Measurements from ENCODE around the gene USP11.

Gene USP11

GRCh38 chrX:47296766-47297365 lies 64.1 kb downstream of the USP11 start:
- H3K4me1 Mint-ChIP-seq, result no peaks in the 10 kb centered on the region
- H3K36me3 Mint-ChIP-seq, result no peaks in the 10 kb centered on the region
- no peak overlapping the region for H3K27ac Mint-ChIP-seq
- no peaks in the 10 kb centered on the region for H3K9me3 Mint-ChIP-seq
- H3K27me3 Mint-ChIP-seq, result no peaks in the 10 kb centered on the region
- H3K4me3 Mint-ChIP-seq, result no peak overlapping the region

DNA sequence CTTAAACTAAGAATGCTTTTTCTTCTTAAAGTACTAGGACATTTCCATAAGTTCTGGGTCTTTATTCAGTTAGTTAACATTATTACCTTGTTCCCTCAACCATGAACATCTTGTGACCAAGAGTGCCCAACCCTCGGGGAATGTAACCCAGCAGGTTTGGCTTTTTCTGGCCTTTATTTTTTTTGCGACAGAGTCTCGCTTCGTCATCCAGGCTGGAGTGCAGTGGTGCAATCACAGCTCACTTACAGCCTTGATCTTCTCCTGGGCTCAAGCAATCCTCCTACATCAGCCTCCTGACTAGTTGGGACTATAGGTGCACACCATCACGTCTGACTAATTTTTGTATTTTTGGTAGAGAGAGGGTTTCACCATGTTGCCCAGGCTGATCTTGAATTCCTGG lies 65.1 kb downstream of the USP11 start:
- no peaks in the 10 kb centered on the region for H3K27me3 Mint-ChIP-seq
- no peaks in the 10 kb centered on the region for H3K9me3 Mint-ChIP-seq
- no peak overlapping the region for H3K4me3 Mint-ChIP-seq
- no peak overlapping the region for H3K27ac Mint-ChIP-seq
- H3K36me3 Mint-ChIP-seq, result no peaks in the 10 kb centered on the region
- no peaks in the 10 kb centered on the region for H3K4me1 Mint-ChIP-seq
